H9 (cell line): ENCODE data around the gene FALEC. TPM values are rescaled to one million over a fixed set of nuclear protein-coding genes. Genes with fewer than 3 reads are reported as not detected.

Source experiments
- DNase-seq: peaks from one replicate; pipeline ENCODE4 v3.0.0-alpha.2; 2017
- H2AFZ ChIP-seq: one replicate; pipeline ENCODE4 v1.6.1; 2013; ENCODE audit warnings: mild to moderate bottlenecking, low read length, control low read depth, moderate library complexity
- H2AK5ac ChIP-seq: 2 replicates; pipeline ENCODE4 v1.6.1; 2013; ENCODE audit warnings: low read length, control low read depth, mixed read lengths; ENCODE audit not compliant: insufficient read length
- H2BK120ac ChIP-seq: one replicate; pipeline ENCODE4 v1.6.1; 2013; ENCODE audit warnings: low read depth, mild to moderate bottlenecking, low read length, control low read depth, inconsistent platforms; ENCODE audit not compliant: poor library complexity, severe bottlenecking
- H2BK12ac ChIP-seq: 2 replicates; pipeline ENCODE4 v1.6.1; 2013; ENCODE audit warnings: low read length, control low read depth, mixed read lengths, low read depth; ENCODE audit not compliant: insufficient read length
- H2BK15ac ChIP-seq: 2 replicates; pipeline ENCODE4 v1.6.1; 2013; ENCODE audit warnings: low read depth, low read length, control low read depth
- H2BK20ac ChIP-seq: one replicate; pipeline ENCODE4 v1.6.1; 2013; ENCODE audit warnings: low read depth, mild to moderate bottlenecking, low read length, control low read depth, inconsistent platforms; ENCODE audit not compliant: poor library complexity, severe bottlenecking
- H2BK5ac ChIP-seq: 2 replicates; pipeline ENCODE4 v1.6.1; 2013; ENCODE audit warnings: low read length, control low read depth, mixed read lengths; ENCODE audit not compliant: insufficient read length
- H3K14ac ChIP-seq: 2 replicates; pipeline ENCODE4 v1.6.1; 2013; ENCODE audit warnings: low read length, control low read depth; ENCODE audit not compliant: insufficient read depth
- H3K18ac ChIP-seq: 2 replicates; pipeline ENCODE4 v1.6.1; 2013; ENCODE audit warnings: low read depth, mild to moderate bottlenecking, mixed read lengths, low read length, control low read depth; ENCODE audit not compliant: insufficient read length
- H3K23ac ChIP-seq: 2 replicates; pipeline ENCODE4 v1.6.1; 2013; ENCODE audit warnings: low read length, control low read depth, mixed read lengths, low read depth; ENCODE audit not compliant: insufficient read length
- H3K23me2 ChIP-seq: 2 replicates; pipeline ENCODE4 v1.6.1; 2013; ENCODE audit warnings: low read depth, mild to moderate bottlenecking, mixed read lengths, low read length, control low read depth; ENCODE audit not compliant: insufficient read length, poor library complexity, severe bottlenecking
- H3K27ac ChIP-seq: 2 replicates; pipeline ENCODE4 v1.5.1; 2013; ENCODE audit warnings: low read length, control low read depth, mixed read lengths, low read depth; ENCODE audit not compliant: insufficient read length
- H3K27me3 ChIP-seq: 2 replicates; pipeline ENCODE4 v1.6.1; 2013; ENCODE audit warnings: low read length, control low read depth, inconsistent platforms; ENCODE audit not compliant: insufficient read depth
- H3K4ac ChIP-seq: 2 replicates; pipeline ENCODE4 v1.6.1; 2013; ENCODE audit warnings: low read depth, mild to moderate bottlenecking, control low read depth, inconsistent platforms, low read length, moderate library complexity
- H3K4me1 ChIP-seq: 2 replicates; pipeline ENCODE4 v1.6.1; 2013; ENCODE audit warnings: low read length, control low read depth, inconsistent platforms; ENCODE audit not compliant: insufficient read depth
- H3K4me2 ChIP-seq: 2 replicates; pipeline ENCODE4 v1.6.1; 2013; ENCODE audit warnings: low read length, control low read depth, mixed read lengths; ENCODE audit not compliant: insufficient read length, insufficient read depth
- H3K56ac ChIP-seq: 2 replicates; pipeline ENCODE4 v1.6.1; 2013; ENCODE audit warnings: low read depth, mild to moderate bottlenecking, mixed read lengths, low read length, control low read depth; ENCODE audit not compliant: insufficient read length
- H3K79me1 ChIP-seq: 2 replicates; pipeline ENCODE4 v1.6.1; 2013; ENCODE audit warnings: low read depth, mild to moderate bottlenecking, moderate library complexity, low read length, control low read depth, inconsistent platforms; ENCODE audit not compliant: insufficient read depth, poor library complexity, severe bottlenecking
- H3K79me2 ChIP-seq: 2 replicates; pipeline ENCODE4 v1.6.1; 2013; ENCODE audit warnings: low read length, control low read depth, inconsistent platforms; ENCODE audit not compliant: insufficient read depth
- H3K9ac ChIP-seq: 2 replicates; pipeline ENCODE4 v1.6.1; 2013; ENCODE audit warnings: low read length, control low read depth, mixed read lengths; ENCODE audit not compliant: insufficient read length; ENCODE audit errors: extremely low read depth
- H3K9me3 ChIP-seq: one replicate; pipeline ENCODE4 v1.6.1; 2013; ENCODE audit warnings: low read depth, low read length, inconsistent platforms; ENCODE audit not compliant: control insufficient read depth
- H3T11ph ChIP-seq: one replicate; pipeline ENCODE4 v1.6.1; 2013; ENCODE audit warnings: mild to moderate bottlenecking, low read length, control low read depth, inconsistent platforms
- H4K20me1 ChIP-seq: one replicate; pipeline ENCODE4 v1.6.1; 2013; ENCODE audit not compliant: control insufficient read depth, insufficient read length, insufficient read depth
- H4K5ac ChIP-seq: 2 replicates; pipeline ENCODE4 v1.6.1; 2013; ENCODE audit warnings: low read depth, mild to moderate bottlenecking, mixed read lengths, low read length, control low read depth; ENCODE audit not compliant: insufficient read length
- H4K8ac ChIP-seq: replicated peaks from 2 replicates; pipeline ENCODE4 v1.6.1; 2013; ENCODE audit warnings: low read length, control low read depth, mixed read lengths, low read depth; ENCODE audit not compliant: insufficient read length
- H4K91ac ChIP-seq: 2 replicates; pipeline ENCODE4 v1.6.1; 2013; ENCODE audit warnings: low read depth, mild to moderate bottlenecking, moderate library complexity, mixed read lengths, low read length, control low read depth; ENCODE audit not compliant: insufficient read length
- H3K27ac Mint-ChIP-seq, 3 experiments: 2 replicates in 2 of 3; 3 replicates in 1 of 3; pipeline ENCODE4 v1.8.0; 2020 to 2021; ENCODE audit warnings: mixed read lengths in 3 of 3, mild to moderate bottlenecking in 1 of 3, moderate library complexity in 1 of 3
- H3K27me3 Mint-ChIP-seq: 2 replicates; pipeline ENCODE4 v1.8.0; 2021; ENCODE audit warnings: low read depth, mild to moderate bottlenecking, moderate library complexity, mixed read lengths
- H3K36me3 Mint-ChIP-seq, 3 experiments: 2 replicates in 2 of 3; 3 replicates in 1 of 3; pipeline ENCODE4 v1.8.0; 2020 to 2021; ENCODE audit warnings: low read depth in 3 of 3, mixed read lengths in 3 of 3; ENCODE audit not compliant: insufficient read depth in 1 of 3
- H3K4me1 Mint-ChIP-seq, 2 experiments: 2 replicates each; pipeline ENCODE4 v1.8.0; 2020; ENCODE audit warnings: mixed read lengths in 2 of 2
- H3K4me3 Mint-ChIP-seq, 2 experiments: 2 replicates in 1 of 2; 3 replicates in 1 of 2; pipeline ENCODE4 v1.8.0; 2020 to 2021; ENCODE audit warnings: mild to moderate bottlenecking in 2 of 2, mixed read lengths in 2 of 2, moderate library complexity in 1 of 2
- H3K9me3 Mint-ChIP-seq, 2 experiments: 2 replicates in 1 of 2; 3 replicates in 1 of 2; pipeline ENCODE4 v1.8.0; 2020; ENCODE audit warnings: mild to moderate bottlenecking in 2 of 2, mixed read lengths in 2 of 2, moderate library complexity in 1 of 2
- whole genome bisulfite sequencing: extraction: QIAGEN DNeasy Blood & Tissue Kit; methylation state at CpG from one replicate; pipeline ENCODE4 v1.1.7; 2013; ENCODE audit warnings: missing lambda C conversion rate, low lambda C conversion rate, mixed read lengths; ENCODE audit not compliant: insufficient read length; ENCODE audit errors: extremely low coverage; 5-methylcytosine and 5-hydroxymethylcytosine counted together
- total RNA-seq: library from RNA; stranded (reverse); gene quantifications from 2 replicates; pipeline ENCODE4 v1.2.1, GENCODE V29; 2021
- TF ChIP-seq, protein P1 (sequence below): fragments of 200-600 bp; sonication (generic); conservative IDR thresholded peaks from 3 replicates; pipeline ENCODE4 v1.8.0; 2021; ENCODE audit warnings: antibody characterized with exemption, mild to moderate bottlenecking

FALEC gene
- total RNA-seq, 1 experiment from 2014 or later: not detected

DNA sequence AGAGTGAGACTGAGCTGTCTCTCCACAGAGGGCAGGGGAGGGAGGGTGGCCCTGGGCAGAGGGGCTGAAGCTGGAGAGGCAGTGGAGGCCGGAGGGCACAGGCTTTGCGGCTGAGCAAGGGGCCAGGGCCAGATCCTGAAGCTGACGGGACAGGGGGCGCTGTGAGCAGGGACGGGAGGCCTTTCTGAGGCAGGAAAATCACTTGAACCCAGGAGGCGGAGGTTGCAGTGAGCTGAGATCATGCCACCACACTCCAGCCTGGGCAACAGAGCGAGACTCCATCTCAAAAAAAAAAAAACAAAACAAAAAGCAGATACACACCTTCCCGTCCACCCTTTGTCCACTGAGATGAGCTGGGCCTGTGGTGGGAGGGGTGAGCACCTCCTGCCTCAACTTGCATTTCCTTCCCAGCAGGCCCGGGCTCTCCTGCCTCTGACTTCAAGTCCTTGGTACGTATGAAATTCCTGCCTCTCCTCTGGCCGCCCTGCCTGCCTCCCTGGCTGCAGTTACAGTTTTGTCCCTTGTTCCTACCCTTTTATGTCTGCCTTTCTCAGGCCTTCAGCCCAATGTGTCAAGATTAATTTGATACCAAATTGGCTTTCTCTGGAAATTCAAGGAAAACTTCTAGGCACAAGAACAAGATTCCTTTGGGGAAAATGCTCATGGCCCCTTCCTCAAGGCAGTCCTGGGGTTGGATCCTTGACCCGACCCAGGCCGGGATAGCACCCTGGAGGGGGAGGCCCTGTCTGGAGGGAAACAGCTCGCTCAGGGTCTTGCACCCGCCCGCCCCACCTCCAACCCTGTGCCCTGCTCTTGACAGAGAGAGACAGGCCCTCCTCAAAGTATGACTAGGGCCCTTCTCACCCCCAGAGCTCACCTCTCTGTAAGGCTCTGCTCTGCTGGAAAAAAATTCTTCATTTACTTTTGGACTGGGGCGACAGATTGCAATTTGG lies 22.5 kb downstream of the FALEC start:
- H3K56ac ChIP-seq: no peak overlapping the region
- no peak overlapping the region for H2BK120ac ChIP-seq
- TF ChIP-seq, protein P1, sequence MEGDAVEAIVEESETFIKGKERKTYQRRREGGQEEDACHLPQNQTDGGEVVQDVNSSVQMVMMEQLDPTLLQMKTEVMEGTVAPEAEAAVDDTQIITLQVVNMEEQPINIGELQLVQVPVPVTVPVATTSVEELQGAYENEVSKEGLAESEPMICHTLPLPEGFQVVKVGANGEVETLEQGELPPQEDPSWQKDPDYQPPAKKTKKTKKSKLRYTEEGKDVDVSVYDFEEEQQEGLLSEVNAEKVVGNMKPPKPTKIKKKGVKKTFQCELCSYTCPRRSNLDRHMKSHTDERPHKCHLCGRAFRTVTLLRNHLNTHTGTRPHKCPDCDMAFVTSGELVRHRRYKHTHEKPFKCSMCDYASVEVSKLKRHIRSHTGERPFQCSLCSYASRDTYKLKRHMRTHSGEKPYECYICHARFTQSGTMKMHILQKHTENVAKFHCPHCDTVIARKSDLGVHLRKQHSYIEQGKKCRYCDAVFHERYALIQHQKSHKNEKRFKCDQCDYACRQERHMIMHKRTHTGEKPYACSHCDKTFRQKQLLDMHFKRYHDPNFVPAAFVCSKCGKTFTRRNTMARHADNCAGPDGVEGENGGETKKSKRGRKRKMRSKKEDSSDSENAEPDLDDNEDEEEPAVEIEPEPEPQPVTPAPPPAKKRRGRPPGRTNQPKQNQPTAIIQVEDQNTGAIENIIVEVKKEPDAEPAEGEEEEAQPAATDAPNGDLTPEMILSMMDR: peak; percentile 66
- no peak overlapping the region for H4K91ac ChIP-seq
- no peaks in the 10 kb centered on the region for H3K27me3 ChIP-seq
- H2AK5ac ChIP-seq: no peak overlapping the region
- no peak overlapping the region for H3K23ac ChIP-seq
- no peak overlapping the region for H4K8ac ChIP-seq
- no peaks in the 10 kb centered on the region for H3K36me3 Mint-ChIP-seq
- H3K18ac ChIP-seq: no peak overlapping the region
- DNase-seq: peak; percentile 82
- no peaks in the 10 kb centered on the region for H4K20me1 ChIP-seq
- no peaks in the 10 kb centered on the region for H3K9me3 ChIP-seq
- H3K79me1 ChIP-seq: no peaks in the 10 kb centered on the region
- H3K4ac ChIP-seq: no peak overlapping the region
- no CpG with 5 or more reads among the region's 17 CpGs for WGBS
- H2BK5ac ChIP-seq: no peak overlapping the region
- no peak overlapping the region for H4K5ac ChIP-seq
- H3K4me1 ChIP-seq: no peaks in the 10 kb centered on the region; the same call in 1 of the 2 replicates
- no peak overlapping the region for H2BK12ac ChIP-seq
- peak overlapping the region; percentile 48; the same call in 1 of the 2 replicates for H3K14ac ChIP-seq
- H3K9ac ChIP-seq: no peak overlapping the region
- peaks cover 8 to 20% of the 10 kb centered on the region in 2 experiments for H3K4me1 Mint-ChIP-seq
- no peak overlapping the region for H2BK15ac ChIP-seq
- H3K27ac Mint-ChIP-seq: peak overlapping the region; percentile 24 to 83 (median 76); a peak in 5 of 7 replicates
- no peaks in the 10 kb centered on the region for H3K23me2 ChIP-seq
- no peaks in the 10 kb centered on the region for H3K9me3 Mint-ChIP-seq
- no peak overlapping the region for H2BK20ac ChIP-seq
- no peak overlapping the region for H3K27ac ChIP-seq
- no peak overlapping the region for H2AFZ ChIP-seq
- no peak overlapping the region for H3K4me2 ChIP-seq
- H3K27me3 Mint-ChIP-seq: no peaks in the 10 kb centered on the region
- peak overlapping the region in 1 of 2 experiments; percentile 42; a peak in 1 of 5 replicates for H3K4me3 Mint-ChIP-seq
- H3K79me2 ChIP-seq: no peaks in the 10 kb centered on the region
- no peak overlapping the region for H3T11ph ChIP-seq
